Stimulated activated CD4-positive, alpha-beta T cell treated with anti-CD3 and anti-CD28 coated beads, Interleukin-12 subunit alpha, Interleukin-12 subunit beta, amount 100 ng/mL, for 4 hours (primary cell): ENCODE results near the gene GPRC5B.

Source experiments
- DNase-seq: peaks from one replicate; pipeline ENCODE4 v3.0.0-alpha.2; 2020

Gene GPRC5B

GRCh38 chr16:19896951-19897350, 12.3 kb upstream of the GPRC5B start:
- DNase-seq = no peak

- no peak for DNase-seq
These were observed 9.9 kb upstream of the GPRC5B start for GRCh38 chr16:19894586-19894985.

GRCh38 chr16:19892902-19893301, 8.3 kb upstream of the GPRC5B start:
- no peak for DNase-seq

- no peak for DNase-seq
These were observed 6.3 kb upstream of the GPRC5B start for GRCh38 chr16:19890901-19891300.

- no peak for DNase-seq
These were observed 4.2 kb upstream of the GPRC5B start for GRCh38 chr16:19888834-19889233.

GRCh38 chr16:19886073-19886941, 1.7 kb upstream of the GPRC5B start:
- peak; percentile 81 for DNase-seq

GRCh38 chr16:19885451-19886072, 914 bp upstream of the GPRC5B start:
- peak; percentile 15 for DNase-seq

- peak; percentile 9 for DNase-seq
These were observed 622 bp downstream of the GPRC5B start for GRCh38 chr16:19883966-19884485.

- peak; percentile 6 for DNase-seq
These were observed 1.2 kb downstream of the GPRC5B start for GRCh38 chr16:19883296-19883965.

- DNase-seq = no peak
These were observed 2.0 kb downstream of the GPRC5B start for GRCh38 chr16:19882646-19883045.

GRCh38 chr16:19882186-19882585, 2.5 kb downstream of the GPRC5B start:
- DNase-seq = no peak

GRCh38 chr16:19881783-19882182, 2.9 kb downstream of the GPRC5B start:
- no peak for DNase-seq

GRCh38 chr16:19881028-19881427, 3.6 kb downstream of the GPRC5B start:
- DNase-seq = no peak

GRCh38 chr16:19879241-19879792, 5.3 kb downstream of the GPRC5B start:
- no peak for DNase-seq

GRCh38 chr16:19878757-19879156, 5.9 kb downstream of the GPRC5B start:
- DNase-seq = no peak

- no peak for DNase-seq
These were observed 8.1 kb downstream of the GPRC5B start for GRCh38 chr16:19876501-19877059.

GRCh38 chr16:19875900-19876299, 8.7 kb downstream of the GPRC5B start:
- DNase-seq = no peak

- no peak for DNase-seq
These were observed 9.6 kb downstream of the GPRC5B start for GRCh38 chr16:19874851-19875546.

GRCh38 chr16:19874026-19874425, 10.6 kb downstream of the GPRC5B start:
- DNase-seq = no peak

- DNase-seq = no peak
These were observed 11.7 kb downstream of the GPRC5B start for GRCh38 chr16:19872935-19873334.

GRCh38 chr16:19872179-19872863, 12.3 kb downstream of the GPRC5B start:
- DNase-seq = no peak

- no peak for DNase-seq
These were observed 12.9 kb downstream of the GPRC5B start for GRCh38 chr16:19871721-19872120.
